Measurements from ENCODE around the gene GALNT10.

DNA sequence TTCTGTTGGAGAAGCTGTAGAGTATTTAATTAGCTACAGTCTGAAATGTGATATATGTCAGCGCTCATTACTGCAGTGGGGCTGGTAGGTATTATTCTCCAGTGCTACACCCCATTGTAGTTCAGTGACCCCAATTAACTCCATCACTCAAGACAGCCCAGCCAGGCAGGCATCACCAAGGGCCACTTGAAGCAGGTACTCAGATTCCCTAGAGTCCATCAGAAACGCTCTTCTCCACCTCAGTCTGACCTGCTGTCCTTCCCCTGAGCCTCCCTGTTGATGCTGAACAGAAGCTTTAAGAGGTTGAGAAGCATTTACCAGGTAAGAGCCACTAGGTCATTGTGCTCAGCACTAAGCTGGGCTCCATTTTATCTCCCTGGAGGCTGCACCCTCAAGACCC lies 71.8 kb downstream of the GALNT10 start:
- TF ChIP-seq, protein P1, sequence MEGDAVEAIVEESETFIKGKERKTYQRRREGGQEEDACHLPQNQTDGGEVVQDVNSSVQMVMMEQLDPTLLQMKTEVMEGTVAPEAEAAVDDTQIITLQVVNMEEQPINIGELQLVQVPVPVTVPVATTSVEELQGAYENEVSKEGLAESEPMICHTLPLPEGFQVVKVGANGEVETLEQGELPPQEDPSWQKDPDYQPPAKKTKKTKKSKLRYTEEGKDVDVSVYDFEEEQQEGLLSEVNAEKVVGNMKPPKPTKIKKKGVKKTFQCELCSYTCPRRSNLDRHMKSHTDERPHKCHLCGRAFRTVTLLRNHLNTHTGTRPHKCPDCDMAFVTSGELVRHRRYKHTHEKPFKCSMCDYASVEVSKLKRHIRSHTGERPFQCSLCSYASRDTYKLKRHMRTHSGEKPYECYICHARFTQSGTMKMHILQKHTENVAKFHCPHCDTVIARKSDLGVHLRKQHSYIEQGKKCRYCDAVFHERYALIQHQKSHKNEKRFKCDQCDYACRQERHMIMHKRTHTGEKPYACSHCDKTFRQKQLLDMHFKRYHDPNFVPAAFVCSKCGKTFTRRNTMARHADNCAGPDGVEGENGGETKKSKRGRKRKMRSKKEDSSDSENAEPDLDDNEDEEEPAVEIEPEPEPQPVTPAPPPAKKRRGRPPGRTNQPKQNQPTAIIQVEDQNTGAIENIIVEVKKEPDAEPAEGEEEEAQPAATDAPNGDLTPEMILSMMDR (IDR thresholded peaks at IDR 0.05; ENCODE audit: control extremely low read depth in 1 of 3, insufficient read depth in 1 of 3, low read depth in 1 of 3, low read length in 3 of 3): no peak
- TF ChIP-seq TBP (IDR thresholded peaks at IDR 0.05; ENCODE audit: low read depth, low read length) (no peak), YY1 (IDR thresholded peaks at IDR 0.05; ENCODE audit: low read depth, low read length) (no peak), ZNF274 (IDR thresholded peaks at IDR 0.05; ENCODE audit: borderline replicate concordance, extremely low read depth, low read length) (no peak), NRF1 (IDR thresholded peaks at IDR 0.05; ENCODE audit: low read depth, low read length) (no peak), SP2 (IDR thresholded peaks at IDR 0.05; ENCODE audit: low read length) (no peak), MAFK (IDR thresholded peaks at IDR 0.05; ENCODE audit: low read depth, low read length) (no peak), RAD21 (IDR thresholded peaks at IDR 0.05 in 1 of 2, conservative IDR thresholded peaks at IDR 0.05 in 1 of 2; ENCODE audit: low read depth in 2 of 2, low read length in 2 of 2) (no peak)
